GM12872 (cell line): ENCODE results near the gene ZFYVE21.

ENCODE experiments used
- CTCF ChIP-seq: IDR thresholded peaks from 3 replicates; pipeline ENCODE4 v1.5.1; 2011; ENCODE audit warnings: low read depth, mild to moderate bottlenecking, low read length, moderate library complexity; ENCODE audit not compliant: insufficient read depth

Gene ZFYVE21

GRCh38 chr14:103698380-103699260 is 17.0 kb upstream of the ZFYVE21 start:
- TF ChIP-seq CTCF = no peak

- no peak for TF ChIP-seq CTCF
Measured at GRCh38 chr14:103699261-103699661, 16.3 kb upstream of the ZFYVE21 start.

GRCh38 chr14:103699901-103700752 is 15.5 kb upstream of the ZFYVE21 start:
- no peak for TF ChIP-seq CTCF

- TF ChIP-seq CTCF = no peak
Measured at GRCh38 chr14:103700753-103701490, 14.7 kb upstream of the ZFYVE21 start.

GRCh38 chr14:103702095-103702494 is 13.5 kb upstream of the ZFYVE21 start:
- TF ChIP-seq CTCF = no peak

- no peak for TF ChIP-seq CTCF
Measured at GRCh38 chr14:103702497-103703432, 12.8 kb upstream of the ZFYVE21 start.
